Cortex of kidney (tissue), 1 donor: Measurements from ENCODE around the gene MRPL10.
"Not testable (repeated sequence)": the region's sequence is repeated elsewhere in the genome, so short reads cannot be mapped to it uniquely, and the experiment has no call there.

ENCODE experiments used
- DNase-seq: peaks from one replicate; lab custom pipeline; 2025; lab: John Stamatoyannopoulos, UW

Gene MRPL10

GRCh38 chr17:47789611-47790561, 41.5 kb downstream of the MRPL10 start:
- DNase-seq: no peak

- no peak for DNase-seq
These were observed 45.7 kb downstream of the MRPL10 start for GRCh38 chr17:47785538-47786123.

DNA sequence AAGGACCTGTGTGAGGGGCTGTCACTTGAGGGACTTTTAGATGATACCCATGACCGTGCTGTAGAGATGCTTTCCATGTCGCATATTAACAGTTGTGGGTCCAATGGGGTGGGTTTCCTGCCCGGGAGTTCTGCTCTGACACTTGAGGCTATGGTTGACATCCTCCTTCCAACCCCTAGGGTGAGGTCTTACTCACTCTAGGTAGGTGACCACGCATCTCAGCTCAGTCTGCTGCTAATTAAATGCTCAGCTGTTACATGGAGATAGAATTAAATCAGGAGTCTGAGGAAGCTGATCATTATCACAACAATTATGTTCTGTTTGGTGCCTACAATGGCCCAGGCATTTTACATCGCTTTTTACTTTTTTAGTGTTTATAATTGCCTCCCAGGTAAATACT, 49.9 kb downstream of the MRPL10 start:
- no peak for DNase-seq

GRCh38 chr17:47778184-47778635, 53.1 kb downstream of the MRPL10 start:
- DNase-seq: no peak

GRCh38 chr17:47776330-47777197, 54.8 kb downstream of the MRPL10 start:
- DNase-seq: no peak

DNA sequence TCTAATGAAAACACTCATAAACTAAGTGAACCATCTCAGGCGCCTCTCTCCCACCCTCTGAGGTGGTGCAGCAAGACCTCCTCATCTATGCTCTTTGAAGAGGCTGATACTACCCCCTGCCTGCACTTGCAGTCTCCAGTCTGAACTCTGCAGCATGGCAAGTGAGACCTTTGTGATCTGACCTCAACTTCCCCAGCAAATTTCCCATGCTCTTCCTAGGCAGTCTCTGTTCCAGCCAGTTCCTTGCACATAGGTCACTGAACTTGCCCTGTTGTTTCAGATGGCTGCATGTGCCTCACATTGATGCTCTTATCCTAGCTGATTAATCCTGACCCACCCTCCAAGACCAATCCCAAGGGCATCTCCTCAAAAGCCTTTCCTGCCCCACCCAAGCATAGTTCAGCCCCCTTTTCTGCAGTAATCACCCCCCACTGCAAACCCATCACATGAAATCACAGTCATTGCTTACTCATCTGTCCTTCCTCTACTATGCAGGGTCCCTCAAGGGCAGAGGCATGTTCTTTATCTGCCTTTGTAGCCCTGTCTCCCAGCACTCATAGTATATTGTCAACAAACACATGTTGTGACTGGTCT, 56.3 kb downstream of the MRPL10 start:
- no peak for DNase-seq

DNA sequence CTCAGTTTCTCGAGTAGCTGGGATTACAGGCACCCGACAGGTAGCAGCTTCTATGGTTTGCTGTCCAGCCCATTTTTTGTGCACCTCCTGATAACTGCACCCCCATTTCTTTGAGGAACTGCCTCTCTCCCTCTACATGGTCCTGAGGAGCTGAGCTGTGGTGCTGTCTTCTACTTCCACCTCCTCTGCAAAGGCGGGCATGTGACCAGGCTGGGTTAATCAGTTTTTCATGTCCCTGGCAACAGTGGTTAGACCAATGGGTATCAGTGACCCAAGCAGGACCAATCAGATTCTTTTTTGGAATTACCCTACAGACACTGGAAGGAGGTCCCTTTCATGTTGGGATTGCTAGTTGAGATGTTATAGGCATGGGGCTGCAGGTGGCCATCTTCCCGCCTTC, 57.0 kb downstream of the MRPL10 start:
- no peak for DNase-seq

DNA sequence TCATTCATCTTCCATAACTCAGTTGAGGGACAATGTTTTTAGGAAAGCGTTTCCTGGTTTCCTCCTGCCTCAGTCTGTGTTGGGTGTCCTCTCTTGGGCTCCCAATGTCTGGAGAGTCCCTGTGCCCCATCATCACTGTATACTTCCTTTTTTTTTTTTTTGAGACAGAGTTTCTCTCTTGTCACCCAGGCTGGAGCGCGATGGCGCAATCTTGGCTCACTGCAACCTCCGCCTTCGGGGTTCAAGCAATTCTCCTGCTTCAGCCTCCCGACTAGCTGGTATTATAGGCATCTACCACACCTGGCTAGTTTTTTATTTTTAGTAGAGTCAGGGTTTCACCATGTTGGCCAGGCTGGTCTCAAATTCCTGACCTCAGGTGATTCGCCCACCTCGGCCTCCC, 57.7 kb downstream of the MRPL10 start:
- not testable (repeated sequence) for DNase-seq
